Thymus (tissue), 14 donors: Measurements from ENCODE around the gene CLDN16. TPM values are rescaled to one million over a fixed set of nuclear protein-coding genes. Genes with fewer than 3 reads are reported as not detected.
A peak's percentile ranks its signal among the peaks of the same experiment; 100 is the strongest.

Source experiments
- DNase-seq, 9 donors: peaks; one replicate each; pipeline ENCODE4 v3.0.0-alpha.2; 2013; ENCODE audit warnings: low spot score in 9 of 9, low read depth in 6 of 9, missing footprints in 1 of 9
- H3K27ac ChIP-seq, 2 donors: one replicate each; pipeline ENCODE4 v1.5.1; 2013; ENCODE audit warnings: control low read depth in 1 of 2, low read depth in 1 of 2, low read length in 1 of 2, mild to moderate bottlenecking in 1 of 2, moderate library complexity in 1 of 2
- H3K27me3 ChIP-seq, 2 donors: one replicate each; pipeline ENCODE4 v1.5.1; 2013; ENCODE audit warnings: low read length in 1 of 2; ENCODE audit not compliant: control insufficient read depth in 2 of 2, insufficient read depth in 1 of 2
- H3K36me3 ChIP-seq, 2 donors: one replicate each; pipeline ENCODE4 v1.5.1; 2013; ENCODE audit warnings: low read length in 1 of 2, mild to moderate bottlenecking in 1 of 2, moderate library complexity in 1 of 2; ENCODE audit not compliant: control insufficient read depth in 2 of 2, insufficient read depth in 2 of 2
- H3K4me1 ChIP-seq, 2 donors: one replicate each; pipeline ENCODE4 v1.5.1; 2013; ENCODE audit warnings: low read length in 2 of 2; ENCODE audit not compliant: control insufficient read depth in 2 of 2, insufficient read depth in 2 of 2
- H3K4me3 ChIP-seq, 2 donors: one replicate each; pipeline ENCODE4 v1.5.1; 2013; ENCODE audit warnings: low read length in 2 of 2, control low read depth in 1 of 2, mild to moderate bottlenecking in 1 of 2
- H3K9me3 ChIP-seq, 2 donors: one replicate each; pipeline ENCODE4 v1.5.1; 2013; ENCODE audit warnings: low read length in 1 of 2, mild to moderate bottlenecking in 1 of 2; ENCODE audit not compliant: control insufficient read depth in 2 of 2, insufficient read depth in 1 of 2
- WGBS: extraction: QIAGEN DNeasy Blood & Tissue Kit; methylation state at CpG from one replicate; pipeline ENCODE4 v1.1.7; 2013; 5-methylcytosine and 5-hydroxymethylcytosine counted together
- long read RNA-seq, 10 donors: transcript quantifications; one replicate each; lab custom pipeline, GENCODE V29; 2026
- polyA plus RNA-seq: library from polyadenylated mRNA; stranded (reverse); fragments of 200-250 nt; gene quantifications from one replicate; pipeline ENCODE4 v1.2.3, GENCODE V29; 2013
- total RNA-seq: library from RNA; stranded (reverse); fragments of 120-200 nt; gene quantifications from one replicate; pipeline ENCODE4 v1.2.4, GENCODE V29; 2013
- donor health status: healthy.

The CLDN16 gene
- total RNA-seq (0.52 TPM), polyA plus RNA-seq (1.3 TPM)
- long read RNA-seq, donor 1: 0 reads
- long read RNA-seq, donor 2: 0 reads
- long read RNA-seq, donor 3: 0 reads
- long read RNA-seq, donor 4: 0 reads
- long read RNA-seq, donor 5, partial matches to known transcripts: 0 of 3 reads
- long read RNA-seq, donor 5, other reads (novel, unspliced or antisense): 0 of 3 reads
- long read RNA-seq, donor 6: 0 reads
- long read RNA-seq, donor 7: 0 reads
- long read RNA-seq, donor 8: 0 reads
- long read RNA-seq, donor 9: 0 reads
- long read RNA-seq, donor 10: 0 reads

- Histone ChIP-seq H3K27me3 (no peaks in the 10 kb centered on the region), H3K4me3 (no peak within 1 kb of the TSS), H3K27ac (no peak within 1 kb of the TSS), H3K36me3 (no peaks in the 10 kb centered on the region), H3K9me3 (no peaks in the 10 kb centered on the region), H3K4me1 (no peaks in the 10 kb centered on the region)
- no peak for DNase-seq
- WGBS: 92% methylated on average over 12 of the region's 12 CpGs
Observed at GRCh38 chr3:190387578-190388213, at the start of gene CLDN16. Gene CLDN16, plus strand, starts transcription at chr3:190388163. Its CDS starts 167 bp downstream, at chr3:190388330.

GRCh38 chr3:190338717-190339116, 49.2 kb upstream of the CLDN16 start:
- no peaks in the 10 kb centered on the region for H3K4me1 ChIP-seq
- no peaks in the 10 kb centered on the region for H3K27me3 ChIP-seq
- H3K4me3 ChIP-seq: no peak overlapping the region
- DNase-seq: no peak
- no peaks in the 10 kb centered on the region for H3K36me3 ChIP-seq
- H3K27ac ChIP-seq: no peak overlapping the region
- no peaks in the 10 kb centered on the region for H3K9me3 ChIP-seq

- Histone ChIP-seq H3K36me3 (no peaks in the 10 kb centered on the region), H3K4me1 (no peaks in the 10 kb centered on the region), H3K9me3 (no peaks in the 10 kb centered on the region), H3K4me3 (no peak overlapping the region), H3K27me3 (no peaks in the 10 kb centered on the region), H3K27ac (no peak overlapping the region)
- DNase-seq: no peak
Observed at GRCh38 chr3:190339130-190339529, 48.8 kb upstream of the CLDN16 start.

- no peaks in the 10 kb centered on the region for H3K36me3 ChIP-seq
- DNase-seq: no peak
- H3K9me3 ChIP-seq: no peaks in the 10 kb centered on the region
- no peaks in the 10 kb centered on the region for H3K4me1 ChIP-seq
- H3K4me3 ChIP-seq: no peak overlapping the region
- WGBS: 92% methylated on average over 2 of the region's 2 CpGs
- H3K27ac ChIP-seq: no peak overlapping the region
- H3K27me3 ChIP-seq: no peaks in the 10 kb centered on the region
Observed at GRCh38 chr3:190340071-190340470, 47.9 kb upstream of the CLDN16 start.

GRCh38 chr3:190345027-190345821, 42.7 kb upstream of the CLDN16 start:
- Histone ChIP-seq H3K4me3 (no peak overlapping the region), H3K27ac (peak overlapping the region in 1 of 2 donors; percentile 76), H3K9me3 (no peaks in the 10 kb centered on the region), H3K4me1 (no peaks in the 10 kb centered on the region), H3K36me3 (no peaks in the 10 kb centered on the region), H3K27me3 (no peaks in the 10 kb centered on the region)
- no peak for DNase-seq
- WGBS: 64% methylated on average over 4 of the region's 4 CpGs

GRCh38 chr3:190345878-190346277, 42.1 kb upstream of the CLDN16 start:
- no peaks in the 10 kb centered on the region for H3K4me1 ChIP-seq
- H3K4me3 ChIP-seq: no peak overlapping the region
- WGBS: 92% methylated on average over 4 of the region's 4 CpGs
- H3K27ac ChIP-seq: peak overlapping the region; percentile 67 to 76
- no peaks in the 10 kb centered on the region for H3K27me3 ChIP-seq
- no peak for DNase-seq
- H3K36me3 ChIP-seq: no peaks in the 10 kb centered on the region
- no peaks in the 10 kb centered on the region for H3K9me3 ChIP-seq

GRCh38 chr3:190346541-190346940, 41.4 kb upstream of the CLDN16 start:
- H3K27me3 ChIP-seq: no peaks in the 10 kb centered on the region
- no peaks in the 10 kb centered on the region for H3K9me3 ChIP-seq
- no peak overlapping the region for H3K4me3 ChIP-seq
- H3K4me1 ChIP-seq: no peaks in the 10 kb centered on the region
- DNase-seq: no peak
- no peaks in the 10 kb centered on the region for H3K36me3 ChIP-seq
- H3K27ac ChIP-seq: peak overlapping the region; percentile 8 to 14
- WGBS: 95% methylated on average over 2 of the region's 2 CpGs

- no peak overlapping the region for H3K27ac ChIP-seq
- no peaks in the 10 kb centered on the region for H3K36me3 ChIP-seq
- WGBS: 97% methylated on average over 1 of the region's 1 CpG
- no peaks in the 10 kb centered on the region for H3K27me3 ChIP-seq
- no peaks in the 10 kb centered on the region for H3K4me1 ChIP-seq
- no peak overlapping the region for H3K4me3 ChIP-seq
- DNase-seq: no peak
- H3K9me3 ChIP-seq: no peaks in the 10 kb centered on the region
Observed at GRCh38 chr3:190352861-190353457, 35.0 kb upstream of the CLDN16 start.

- DNase-seq: no peak
- Histone ChIP-seq H3K9me3 (no peaks in the 10 kb centered on the region), H3K4me3 (no peak overlapping the region), H3K4me1 (no peaks in the 10 kb centered on the region), H3K27ac (no peak overlapping the region), H3K27me3 (no peaks in the 10 kb centered on the region), H3K36me3 (no peaks in the 10 kb centered on the region)
Observed at GRCh38 chr3:190356246-190356645, 31.7 kb upstream of the CLDN16 start.
